Measurements from ENCODE around the gene CMIP. TPM values are rescaled to one million over a fixed set of nuclear protein-coding genes. Genes with fewer than 3 reads are reported as not detected.
A peak's percentile ranks its signal among the peaks of the same experiment; 100 is the strongest.

Gene CMIP
- total RNA-seq, 1 experiment from 2014 or later, result 48.2 TPM

- no peaks in the 10 kb centered on the region for H3K9me3 ChIP-seq (ENCODE audit: control insufficient read depth, low read depth, low read length)
- no peak overlapping the region for H2AFZ ChIP-seq (ENCODE audit: low read length)
- Mint-ChIP-seq H3K27me3 (ENCODE audit: low read depth) (no peaks in the 10 kb centered on the region), H3K9me3 (no peaks in the 10 kb centered on the region), H3K27ac (peak overlapping the region in 2 of 3 experiments; percentile 76 to 77; a peak in 3 of 7 replicates), H3K36me3 (ENCODE audit: insufficient read depth in 1 of 3, low read depth in 3 of 3) (peaks cover 31 to 52% (median 44%) of the 10 kb centered on the region in 3 experiments; a peak in 6 of 7 replicates), H3K4me1 (peaks cover 11 to 22% of the 10 kb centered on the region in 2 experiments), H3K4me3 (no peak overlapping the region)
- no peak overlapping the region for H4K8ac ChIP-seq (replicated peaks; ENCODE audit: insufficient read length, low read depth, low read length)
- no peak overlapping the region for H3K4me2 ChIP-seq (ENCODE audit: insufficient read depth, insufficient read length, low read length)
- H3K9ac ChIP-seq (ENCODE audit: extremely low read depth, insufficient read length, low read length), result no peak overlapping the region
- no peaks in the 10 kb centered on the region for H3K79me2 ChIP-seq (ENCODE audit: insufficient read depth, low read length)
- H2BK120ac ChIP-seq (ENCODE audit: low read depth, low read length, poor library complexity, severe bottlenecking), result no peak overlapping the region
- H3T11ph ChIP-seq (ENCODE audit: low read length), result no peak overlapping the region
- H2BK20ac ChIP-seq (ENCODE audit: low read depth, low read length, poor library complexity, severe bottlenecking), result no peak overlapping the region
- no peaks in the 10 kb centered on the region for H3K4me1 ChIP-seq (ENCODE audit: insufficient read depth, low read length)
- peaks cover 2% of the 10 kb centered on the region for H4K20me1 ChIP-seq (ENCODE audit: control insufficient read depth, insufficient read depth, insufficient read length)
- no peak overlapping the region for H3K56ac ChIP-seq (ENCODE audit: insufficient read length, low read depth, low read length)
- H3K23me2 ChIP-seq (ENCODE audit: insufficient read length, low read depth, low read length, poor library complexity, severe bottlenecking), result no peaks in the 10 kb centered on the region
- no peak overlapping the region for H3K27ac ChIP-seq (ENCODE audit: insufficient read length, low read depth, low read length)
- no peaks in the 10 kb centered on the region for H3K27me3 ChIP-seq (ENCODE audit: insufficient read depth, low read length)
- H3K79me1 ChIP-seq (ENCODE audit: insufficient read depth, low read depth, low read length, poor library complexity, severe bottlenecking), result no peaks in the 10 kb centered on the region
- H4K5ac ChIP-seq (ENCODE audit: insufficient read length, low read depth, low read length), result no peak overlapping the region
- TF ChIP-seq CTCF (conservative IDR thresholded peaks at IDR 0.05), result no peak
- DNase-seq, result no peak
- no peak overlapping the region for H2BK15ac ChIP-seq (ENCODE audit: low read depth, low read length)
- H2AK5ac ChIP-seq (ENCODE audit: insufficient read length, low read length), result no peak overlapping the region
- no peak overlapping the region for H3K23ac ChIP-seq (ENCODE audit: insufficient read length, low read depth, low read length)
- no peak overlapping the region for H3K4ac ChIP-seq (ENCODE audit: low read depth, low read length)
- no peak overlapping the region for H2BK12ac ChIP-seq (ENCODE audit: insufficient read length, low read depth, low read length)
- no peak overlapping the region; the same call in 1 of the 2 replicates for H3K14ac ChIP-seq (ENCODE audit: insufficient read depth, low read length)
- H2BK5ac ChIP-seq (ENCODE audit: insufficient read length, low read length), result no peak overlapping the region
- no peak overlapping the region for H4K91ac ChIP-seq (ENCODE audit: insufficient read length, low read depth, low read length)
- WGBS (ENCODE audit: extremely low coverage, insufficient read length, low lambda C conversion rate), result no CpG with 5 or more reads among the region's 22 CpGs
- no peak overlapping the region for H3K18ac ChIP-seq (ENCODE audit: insufficient read length, low read depth, low read length)
These were observed 251.8 kb downstream of the CMIP start for GRCh38 chr16:81696166-81696960.

Measured in H9 (cell line).